Measurements from ENCODE around the gene PSG5.

- TF ChIP-seq POU6F1 (CRISPR knock-in tag; IDR thresholded peaks at IDR 0.05; ENCODE audit: borderline replicate concordance, low read depth): no peak
- no peak for TF ChIP-seq CSDC2 (CRISPR knock-in tag; IDR thresholded peaks at IDR 0.05)
- TF ChIP-seq BACH2 (CRISPR knock-in tag; IDR thresholded peaks at IDR 0.05; ENCODE audit: borderline replicate concordance): no peak
- no peak for TF ChIP-seq TOX (CRISPR knock-in tag; IDR thresholded peaks at IDR 0.05; ENCODE audit: borderline replicate concordance)
Measured at GRCh38 chr19:43229315-43229714, 43.0 kb upstream of the PSG5 start.

All from SK-N-SH treated with all-trans-retinoic acid at 6 μM for 48 hours (cell line).